Fibroblast of lung (primary cell): ENCODE measurements around the gene ALOXE3. TPM values are rescaled to one million over a fixed set of nuclear protein-coding genes. Genes with fewer than 3 reads are reported as not detected.

Source experiments
- DNase-seq, 2 donors: peaks; one replicate each; pipeline versions ENCODE4 v3.0.0 to v3.0.0-alpha.2; 2010; ENCODE audit warnings: low read depth in 2 of 2
- H2AFZ ChIP-seq: 2 replicates; pipeline ENCODE4 v1.5.1; 2012; ENCODE audit warnings: low read length, control low read depth, inconsistent platforms
- H3K27ac ChIP-seq: 2 replicates; pipeline ENCODE4 v1.5.1; 2011; ENCODE audit warnings: low read length, control low read depth; ENCODE audit not compliant: insufficient read depth
- H3K27me3 ChIP-seq: 2 replicates; pipeline ENCODE4 v1.5.1; 2011; ENCODE audit warnings: mild to moderate bottlenecking, low read length; ENCODE audit not compliant: control insufficient read depth, insufficient read depth
- H3K36me3 ChIP-seq: 2 replicates; pipeline ENCODE4 v1.5.1; 2011; ENCODE audit warnings: low read length; ENCODE audit not compliant: control insufficient read depth, insufficient read depth
- H3K4me1 ChIP-seq: 2 replicates; pipeline ENCODE4 v1.5.1; 2011; ENCODE audit warnings: low read length; ENCODE audit not compliant: control insufficient read depth, insufficient read depth; ENCODE audit errors: extremely low read depth
- H3K4me2 ChIP-seq: 2 replicates; pipeline ENCODE4 v1.5.1; 2011; ENCODE audit warnings: low read length, control low read depth; ENCODE audit not compliant: insufficient read depth; ENCODE audit errors: extremely low read depth
- H3K4me3 ChIP-seq, 4 experiments: fragments of 200-600 bp in 1 of 4; sonication (generic) in 1 of 4; replicated peaks in 1 of 4; 2 replicates each; pipeline ENCODE4 v1.5.1; 2011 to 2016; ENCODE audit warnings: low read length in 4 of 4, low read depth in 3 of 4, mild to moderate bottlenecking in 3 of 4, control low read depth in 2 of 4, inconsistent platforms in 1 of 4, mixed read lengths in 1 of 4; ENCODE audit not compliant: insufficient read depth in 1 of 4; ENCODE audit errors: control extremely low read depth in 1 of 4
- H3K79me2 ChIP-seq: 2 replicates; pipeline ENCODE4 v1.5.1; 2012; ENCODE audit warnings: mild to moderate bottlenecking, low read length, inconsistent platforms; ENCODE audit not compliant: control insufficient read depth, insufficient read depth
- H3K9ac ChIP-seq: 2 replicates; pipeline ENCODE4 v1.5.1; 2011; ENCODE audit warnings: mild to moderate bottlenecking, low read length, control low read depth; ENCODE audit not compliant: insufficient read depth
- H3K9me3 ChIP-seq: 2 replicates; pipeline ENCODE4 v1.5.1; 2012; ENCODE audit warnings: low read depth, low read length; ENCODE audit not compliant: control insufficient read depth, insufficient read depth
- H4K20me1 ChIP-seq: 2 replicates; pipeline ENCODE4 v1.5.1; 2011; ENCODE audit warnings: low read length; ENCODE audit not compliant: control insufficient read depth, insufficient read depth; ENCODE audit errors: extremely low read depth
- EZH2 ChIP-seq: IDR thresholded peaks from 2 replicates; pipeline ENCODE4 v1.5.1; 2012; ENCODE audit warnings: low read length, control low read depth, mild to moderate bottlenecking; ENCODE audit errors: missing control alignments
- polyA plus RNA-seq, 2 donors: library from polyadenylated mRNA; depleted of rRNA in 1 of 2; stranded (reverse) in 1 of 2; unstranded in 1 of 2; fragments of >200 nt; gene quantifications; 2 replicates each; pipeline ENCODE4 v1.2.1, GENCODE V29; 2011 to 2012; ENCODE audit warnings: missing spikeins in 1 of 2
- total RNA-seq: library from RNA; depleted of rRNA; stranded (reverse); fragments of >200 nt; gene quantifications from 2 replicates; pipeline ENCODE4 v1.2.1, GENCODE V29; 2014
- TF ChIP-seq, protein P1 (sequence below), 2 donors: IDR thresholded peaks in 1 of 2; conservative IDR thresholded peaks in 1 of 2; 1 replicate in 1 of 2; 2 replicates in 1 of 2; pipeline ENCODE4 v1.5.1; 2011 to 2012; ENCODE audit warnings: low read length in 2 of 2, control low read depth in 1 of 2, inconsistent platforms in 1 of 2, low read depth in 1 of 2, mild to moderate bottlenecking in 1 of 2

Gene ALOXE3
- total and polyA plus RNA-seq, 2 donors (not counting 1 experiment from before 2014, with no cell fraction given): 0.01 TPM; not detected in 1

DNA sequence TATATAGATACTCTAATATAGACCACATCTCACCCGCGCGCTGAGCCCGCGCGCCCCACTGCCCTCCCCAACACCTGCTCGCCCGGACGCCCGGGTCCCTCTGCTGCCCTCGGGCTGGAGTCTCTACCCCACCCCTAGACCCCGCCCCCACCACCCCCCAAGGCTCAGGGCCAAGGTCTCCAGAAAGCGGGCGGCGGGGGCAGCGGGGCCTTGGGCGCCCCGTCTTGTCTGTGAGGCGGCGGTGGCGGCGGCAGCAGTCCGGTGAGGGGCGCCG is 3.0 kb upstream of the ALOXE3 start:
- TF ChIP-seq, protein P1, sequence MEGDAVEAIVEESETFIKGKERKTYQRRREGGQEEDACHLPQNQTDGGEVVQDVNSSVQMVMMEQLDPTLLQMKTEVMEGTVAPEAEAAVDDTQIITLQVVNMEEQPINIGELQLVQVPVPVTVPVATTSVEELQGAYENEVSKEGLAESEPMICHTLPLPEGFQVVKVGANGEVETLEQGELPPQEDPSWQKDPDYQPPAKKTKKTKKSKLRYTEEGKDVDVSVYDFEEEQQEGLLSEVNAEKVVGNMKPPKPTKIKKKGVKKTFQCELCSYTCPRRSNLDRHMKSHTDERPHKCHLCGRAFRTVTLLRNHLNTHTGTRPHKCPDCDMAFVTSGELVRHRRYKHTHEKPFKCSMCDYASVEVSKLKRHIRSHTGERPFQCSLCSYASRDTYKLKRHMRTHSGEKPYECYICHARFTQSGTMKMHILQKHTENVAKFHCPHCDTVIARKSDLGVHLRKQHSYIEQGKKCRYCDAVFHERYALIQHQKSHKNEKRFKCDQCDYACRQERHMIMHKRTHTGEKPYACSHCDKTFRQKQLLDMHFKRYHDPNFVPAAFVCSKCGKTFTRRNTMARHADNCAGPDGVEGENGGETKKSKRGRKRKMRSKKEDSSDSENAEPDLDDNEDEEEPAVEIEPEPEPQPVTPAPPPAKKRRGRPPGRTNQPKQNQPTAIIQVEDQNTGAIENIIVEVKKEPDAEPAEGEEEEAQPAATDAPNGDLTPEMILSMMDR (conservative IDR thresholded peaks at IDR 0.05 in 1 of 2, IDR thresholded peaks at IDR 0.05 in 1 of 2; ENCODE audit: low read depth in 1 of 2, low read length in 2 of 2): no peak
- TF ChIP-seq EZH2: no peak
- Histone ChIP-seq H3K4me2 (peak overlapping the region; percentile 92), H3K27ac (no peak overlapping the region), H3K9me3 (no peaks in the 10 kb centered on the region), H2AFZ (no peak overlapping the region), H3K79me2 (no peaks in the 10 kb centered on the region), H3K27me3 (peaks cover 5% of the 10 kb centered on the region), H3K4me1 (peaks cover 10% of the 10 kb centered on the region), H3K36me3 (no peaks in the 10 kb centered on the region), H3K4me3 (peak overlapping the region; percentile 44 to 80 (median 64)), H4K20me1 (no peaks in the 10 kb centered on the region), H3K9ac (no peak overlapping the region)
- DNase-seq: no peak

DNA sequence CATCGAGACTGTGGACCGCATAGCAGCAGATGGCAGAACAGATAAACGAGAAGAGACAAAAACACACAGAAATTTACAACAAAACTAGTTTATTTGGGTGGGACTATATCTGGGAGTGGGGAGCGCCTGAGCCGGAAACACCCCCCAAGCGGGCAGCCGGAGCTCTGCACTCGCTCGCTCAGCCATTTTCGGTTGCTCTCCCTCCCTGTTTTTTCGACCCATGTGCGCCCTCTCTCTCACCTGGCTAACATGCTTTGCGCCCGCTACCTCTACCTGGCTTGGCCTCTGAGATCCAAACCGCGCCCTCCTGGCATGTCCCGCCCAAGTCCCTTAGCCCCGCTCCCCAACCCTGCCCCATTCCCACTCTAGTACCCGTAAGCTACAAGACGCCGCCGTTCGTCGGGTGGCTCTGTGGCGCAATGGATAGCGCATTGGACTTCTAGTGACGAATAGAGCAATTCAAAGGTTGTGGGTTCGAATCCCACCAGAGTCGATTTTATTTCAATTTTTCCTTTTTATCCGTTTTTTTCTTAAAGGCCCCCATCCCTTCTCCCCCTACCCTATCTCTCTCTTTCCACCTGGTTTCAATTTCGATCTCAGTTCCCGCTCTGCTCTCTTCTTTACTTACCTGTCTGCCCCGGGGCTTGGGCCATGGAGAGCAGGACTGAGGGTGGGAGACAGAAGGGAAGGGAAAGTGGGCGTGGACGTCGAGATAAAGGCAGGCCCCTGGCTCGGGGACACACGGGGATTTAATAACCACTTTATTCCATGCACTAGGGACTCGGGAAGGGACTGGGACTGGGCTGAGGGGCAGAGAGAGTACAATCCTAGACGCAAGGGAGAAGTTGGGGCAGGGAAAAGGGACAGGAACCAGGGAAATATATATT is 2.4 kb upstream of the ALOXE3 start:
- H3K4me1 ChIP-seq: peaks cover 9% of the 10 kb centered on the region
- peak overlapping the region; percentile 58 for H3K27ac ChIP-seq
- H3K27me3 ChIP-seq: peaks cover 10% of the 10 kb centered on the region
- H3K9ac ChIP-seq: peak overlapping the region; percentile 34
- H3K36me3 ChIP-seq: no peaks in the 10 kb centered on the region
- H3K79me2 ChIP-seq: no peaks in the 10 kb centered on the region
- no peak for TF ChIP-seq EZH2
- TF ChIP-seq, protein P1 (conservative IDR thresholded peaks at IDR 0.05 in 1 of 2, IDR thresholded peaks at IDR 0.05 in 1 of 2; ENCODE audit: low read depth in 1 of 2, low read length in 2 of 2): peak; percentile 29 to 39
- peak overlapping the region; percentile 92 for H3K4me2 ChIP-seq
- H4K20me1 ChIP-seq: no peaks in the 10 kb centered on the region
- no peaks in the 10 kb centered on the region for H3K9me3 ChIP-seq
- peak overlapping the region; percentile 44 to 80 (median 60) for H3K4me3 ChIP-seq
- peak in 1 of 2 donors; percentile 81 for DNase-seq
- H2AFZ ChIP-seq: peak overlapping the region; percentile 33

DNA sequence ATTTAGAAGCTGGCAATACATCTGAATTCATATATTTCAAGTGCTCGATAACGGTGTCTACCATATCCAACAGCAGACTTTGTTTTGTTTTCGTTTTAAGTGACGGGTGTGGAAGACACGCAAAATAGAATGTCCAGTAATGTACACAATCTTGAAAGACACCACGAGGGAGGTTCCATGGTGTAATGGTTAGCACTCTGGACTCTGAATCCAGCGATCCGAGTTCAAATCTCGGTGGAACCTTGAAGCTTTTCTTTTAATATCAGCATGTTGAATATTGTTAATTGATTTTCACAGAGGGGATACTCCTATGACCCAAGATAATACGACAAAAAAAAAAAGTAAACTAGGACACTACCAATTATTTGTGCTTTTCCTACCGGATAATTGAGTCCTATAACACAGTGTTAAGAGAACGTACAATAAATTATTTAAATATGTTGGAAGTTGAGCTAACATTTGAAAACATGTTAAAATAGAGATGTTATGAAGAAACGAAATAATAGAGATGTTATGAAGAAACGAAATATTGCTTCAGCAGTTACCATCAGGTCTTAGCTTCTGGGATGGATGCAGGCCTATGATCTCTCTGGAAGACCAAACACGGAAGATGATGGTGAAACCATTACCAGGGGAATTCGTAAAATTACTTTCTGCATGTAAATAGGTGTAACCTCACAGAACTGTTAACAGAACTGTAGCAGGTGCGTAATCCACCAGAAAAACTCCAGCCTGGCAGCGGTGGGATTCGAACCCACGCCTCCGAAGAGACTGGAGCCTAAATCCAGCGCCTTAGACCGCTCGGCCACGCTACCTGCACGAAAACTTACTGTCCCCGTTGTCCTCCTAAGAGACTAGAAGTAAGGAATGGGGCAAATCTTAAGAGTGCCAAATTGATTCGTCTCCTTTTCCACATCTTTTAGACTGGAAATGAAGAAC is 1.5 kb upstream of the ALOXE3 start:
- H4K20me1 ChIP-seq: no peaks in the 10 kb centered on the region
- H3K27ac ChIP-seq: peak overlapping the region; percentile 58
- H3K9ac ChIP-seq: no peak overlapping the region
- no peak for TF ChIP-seq EZH2
- TF ChIP-seq, protein P1 (conservative IDR thresholded peaks at IDR 0.05 in 1 of 2, IDR thresholded peaks at IDR 0.05 in 1 of 2; ENCODE audit: low read depth in 1 of 2, low read length in 2 of 2): no peak
- no peaks in the 10 kb centered on the region for H3K9me3 ChIP-seq
- peak; percentile 90 to 97 for DNase-seq
- no peaks in the 10 kb centered on the region for H3K36me3 ChIP-seq
- H3K27me3 ChIP-seq: peaks cover 19% of the 10 kb centered on the region
- no peaks in the 10 kb centered on the region for H3K79me2 ChIP-seq
- no peak overlapping the region for H2AFZ ChIP-seq
- peak overlapping the region; percentile 44 to 83 (median 62) for H3K4me3 ChIP-seq
- H3K4me2 ChIP-seq: peak overlapping the region; percentile 75
- peaks cover 9% of the 10 kb centered on the region for H3K4me1 ChIP-seq
